ENCODE data around the gene CCDC185.
"Not testable (repeated sequence)": the region's sequence is repeated elsewhere in the genome, so short reads cannot be mapped to it uniquely, and the experiment has no call there.

The CCDC185 gene

GRCh38 chr1:223399393-223399792 is 6.2 kb downstream of the CCDC185 start:
- DNase-seq = not testable (repeated sequence)

- DNase-seq = no peak
Observed at GRCh38 chr1:223401873-223402789, 8.9 kb downstream of the CCDC185 start.

GRCh38 chr1:223402790-223403142 is 9.6 kb downstream of the CCDC185 start:
- no peak for DNase-seq

- no peak for DNase-seq
Observed at GRCh38 chr1:223403184-223403815, 10.1 kb downstream of the CCDC185 start.

- no peak for DNase-seq
Observed at GRCh38 chr1:223405507-223405906, 12.3 kb downstream of the CCDC185 start.

GRCh38 chr1:223410036-223410435 is 16.8 kb downstream of the CCDC185 start:
- DNase-seq = no peak

GRCh38 chr1:223411309-223411708 is 18.1 kb downstream of the CCDC185 start:
- no peak for DNase-seq

- DNase-seq = no peak
Observed at GRCh38 chr1:223411710-223412109, 18.5 kb downstream of the CCDC185 start.

- DNase-seq = no peak
Observed at GRCh38 chr1:223413216-223413615, 20.0 kb downstream of the CCDC185 start.

GRCh38 chr1:223417444-223417843 is 24.2 kb downstream of the CCDC185 start:
- no peak for DNase-seq

- DNase-seq = no peak
Observed at GRCh38 chr1:223417903-223418663, 24.9 kb downstream of the CCDC185 start.

- DNase-seq = no peak
Observed at GRCh38 chr1:223419115-223419514, 25.9 kb downstream of the CCDC185 start.

GRCh38 chr1:223419561-223419960 is 26.3 kb downstream of the CCDC185 start:
- DNase-seq = no peak

- no peak for DNase-seq
Observed at GRCh38 chr1:223421025-223421424, 27.8 kb downstream of the CCDC185 start.

GRCh38 chr1:223421676-223422075 is 28.5 kb downstream of the CCDC185 start:
- no peak for DNase-seq

GRCh38 chr1:223422911-223423310 is 29.7 kb downstream of the CCDC185 start:
- DNase-seq = no peak

GRCh38 chr1:223423641-223424233 is 30.5 kb downstream of the CCDC185 start:
- DNase-seq = no peak

GRCh38 chr1:223425550-223425949 is 32.3 kb downstream of the CCDC185 start:
- DNase-seq = no peak

GRCh38 chr1:223426936-223427335 is 33.7 kb downstream of the CCDC185 start:
- DNase-seq = no peak

GRCh38 chr1:223429313-223429731 is 36.1 kb downstream of the CCDC185 start:
- DNase-seq = no peak

- no peak for DNase-seq
Observed at GRCh38 chr1:223429821-223430220, 36.6 kb downstream of the CCDC185 start.

GRCh38 chr1:223430236-223430635 is 37.0 kb downstream of the CCDC185 start:
- DNase-seq = no peak

- no peak for DNase-seq
Observed at GRCh38 chr1:223437151-223437550, 43.9 kb downstream of the CCDC185 start.

Measured in stimulated activated CD4-positive, alpha-beta T cell treated with anti-CD3 and anti-CD28 coated beads, Interleukin-2, amount 100 ng/mL, for 48 hours (primary cell).